Hepatic stellate cell (primary cell): ENCODE results near the gene GLO1.
A peak's percentile ranks its signal among the peaks of the same experiment; 100 is the strongest.

ENCODE experiments used
- DNase-seq: peaks from one replicate; pipeline ENCODE4 v3.0.0; 2011; ENCODE audit warnings: low spot score

Gene GLO1

GRCh38 chr6:38658418-38659167 is 44.4 kb downstream of the GLO1 start:
- no peak for DNase-seq

GRCh38 chr6:38656896-38657295 is 46.0 kb downstream of the GLO1 start:
- no peak for DNase-seq

- DNase-seq = no peak
Measured at GRCh38 chr6:38654263-38654662, 48.7 kb downstream of the GLO1 start.

GRCh38 chr6:38651121-38651784 is 51.7 kb downstream of the GLO1 start:
- DNase-seq = no peak

GRCh38 chr6:38650207-38650752 is 52.7 kb downstream of the GLO1 start:
- no peak for DNase-seq

GRCh38 chr6:38649744-38650143 is 53.2 kb downstream of the GLO1 start:
- no peak for DNase-seq

- DNase-seq = no peak
Measured at GRCh38 chr6:38648629-38649028, 54.3 kb downstream of the GLO1 start.

GRCh38 chr6:38646166-38646878 is 56.6 kb downstream of the GLO1 start:
- DNase-seq = no peak

- DNase-seq = no peak
Measured at GRCh38 chr6:38644951-38645350, 58.0 kb downstream of the GLO1 start.

- DNase-seq = no peak
Measured at GRCh38 chr6:38640216-38640909, 62.6 kb downstream of the GLO1 start.

GRCh38 chr6:38639498-38640215 is 63.3 kb downstream of the GLO1 start, which contains the start of gene BTBD9:
Gene BTBD9, minus strand, starts transcription at chr6:38639929.
- peak; percentile 82 for DNase-seq

- peak; percentile 50 for DNase-seq
Measured at GRCh38 chr6:38638941-38639497, 63.9 kb downstream of the GLO1 start.

- no peak for DNase-seq
Measured at GRCh38 chr6:38637756-38638155, 65.2 kb downstream of the GLO1 start.

- DNase-seq = no peak
Measured at GRCh38 chr6:38636027-38636426, 66.9 kb downstream of the GLO1 start.

GRCh38 chr6:38634518-38634917 is 68.4 kb downstream of the GLO1 start:
- DNase-seq = no peak

- DNase-seq = no peak
Measured at GRCh38 chr6:38632490-38632889, 70.5 kb downstream of the GLO1 start.

- DNase-seq = no peak
Measured at GRCh38 chr6:38631186-38631783, 71.7 kb downstream of the GLO1 start.
